Bronchial epithelial cell (primary cell): ENCODE results near the gene CPPED1. TPM values are rescaled to one million over a fixed set of nuclear protein-coding genes. Genes with fewer than 3 reads are reported as not detected.

Experiments used
- DNase-seq: peaks from one replicate; pipeline ENCODE4 v3.0.0-alpha.2; 2010; ENCODE audit warnings: low read depth
- FAIRE-seq: peaks from 2 replicates; lab custom pipeline; 2011; peaks lifted over from hg19 to GRCh38; lab: Jason Lieb, UNC
- H3K27me3 ChIP-seq: 2 replicates; pipeline ENCODE4 v1.5.1; 2011; ENCODE audit warnings: low read length; ENCODE audit not compliant: control insufficient read depth, insufficient read depth
- H3K36me3 ChIP-seq: 2 replicates; pipeline ENCODE4 v1.5.1; 2011; ENCODE audit warnings: low read length; ENCODE audit not compliant: control insufficient read depth, insufficient read depth
- H3K4me3 ChIP-seq: 2 replicates; pipeline ENCODE4 v1.5.1; 2011; ENCODE audit warnings: mild to moderate bottlenecking, low read depth, low read length, control low read depth
- CTCF ChIP-seq: IDR thresholded peaks from 2 replicates; pipeline ENCODE4 v1.5.1; 2011; ENCODE audit warnings: mild to moderate bottlenecking, moderate library complexity, low read length, control low read depth, inconsistent platforms; ENCODE audit not compliant: insufficient read depth, severe bottlenecking
- total RNA-seq: library from RNA; depleted of rRNA; stranded (reverse); fragments of >200 nt; gene quantifications from 2 replicates; pipeline ENCODE4 v1.2.1, GENCODE V29; 2014

CPPED1 gene
- total RNA-seq, 1 donor from 2014 or later: 5.8 TPM

GRCh38 chr16:12609937-12610699, 193.6 kb downstream of the CPPED1 start:
- Histone ChIP-seq H3K27me3 (no peaks in the 10 kb centered on the region), H3K36me3 (no peaks in the 10 kb centered on the region), H3K4me3 (no peak overlapping the region)
- FAIRE-seq (no peak), DNase-seq (no peak)
- TF ChIP-seq CTCF: no peak

Other genes with a start within 250 kb of the CPPED1 start
- gene SHISA9, start 97.7 kb upstream of the CPPED1 start, total RNA-seq: under 0.01 TPM in 2 replicates